Measurements from ENCODE around the gene SPECC1. TPM values are rescaled to one million over a fixed set of nuclear protein-coding genes. Genes with fewer than 3 reads are reported as not detected.

Gene SPECC1
- total RNA-seq, 1 donor from 2014 or later, result 93.1 TPM

GRCh38 chr17:20218272-20218671 is 209.1 kb downstream of the SPECC1 start:
- Mint-ChIP-seq H3K4me3 (no peak overlapping the region), H3K9me3 (peaks cover 20% of the 10 kb centered on the region), H3K4me1 (peaks cover 37% of the 10 kb centered on the region), H3K27me3 (ENCODE audit: insufficient read depth, low read depth) (no peaks in the 10 kb centered on the region), H3K27ac (no peak overlapping the region), H3K36me3 (peaks cover 27% of the 10 kb centered on the region)
- H3K36me3 ChIP-seq, result no peaks in the 10 kb centered on the region
- peak overlapping the region; percentile 37 for H3K4me2 ChIP-seq
- DNase-seq (ENCODE audit: low spot score), result peak; percentile 64
- H3K9me3 ChIP-seq (ENCODE audit: low read depth), result no peaks in the 10 kb centered on the region
- H3F3A ChIP-seq (ENCODE audit: low read depth), result peaks cover 20% of the 10 kb centered on the region
- H3K9ac ChIP-seq, result no peak overlapping the region
- no peak overlapping the region for H3K4me3 ChIP-seq
- peaks cover 20% of the 10 kb centered on the region for H4K20me1 ChIP-seq (ENCODE audit: low read depth)
- TF ChIP-seq CTCF (IDR thresholded peaks at IDR 0.05), result no peak
- TF ChIP-seq EZH2phosphoT487 (IDR thresholded peaks at IDR 0.05), result no peak
- TF ChIP-seq EZH2 (IDR thresholded peaks at IDR 0.05), result no peak
- peak overlapping the region; percentile 48 for H3K27ac ChIP-seq
- H3K4me1 ChIP-seq, result peaks cover 17% of the 10 kb centered on the region
- H3K79me2 ChIP-seq (ENCODE audit: low read depth), result peaks cover 42% of the 10 kb centered on the region
- no peak overlapping the region for H2AFZ ChIP-seq (replicated peaks)
- no peaks in the 10 kb centered on the region for H3K27me3 ChIP-seq

GRCh38 chr17:20223808-20224328 is 214.7 kb downstream of the SPECC1 start:
- peak overlapping the region; percentile 72 for H3K27ac Mint-ChIP-seq
- Histone ChIP-seq H2AFZ (replicated peaks) (no peak overlapping the region), H4K20me1 (ENCODE audit: low read depth) (no peaks in the 10 kb centered on the region), H3K36me3 (no peaks in the 10 kb centered on the region), H3K27me3 (no peaks in the 10 kb centered on the region), H3K4me3 (no peak overlapping the region), H3F3A (ENCODE audit: low read depth) (no peaks in the 10 kb centered on the region), H3K27ac (no peak overlapping the region), H3K79me2 (ENCODE audit: low read depth) (peaks cover 45% of the 10 kb centered on the region), H3K4me2 (no peak overlapping the region), H3K4me1 (peaks cover under 1% of the 10 kb centered on the region), H3K9me3 (ENCODE audit: low read depth) (no peaks in the 10 kb centered on the region), H3K9ac (no peak overlapping the region)
- no peak for TF ChIP-seq EZH2phosphoT487 (IDR thresholded peaks at IDR 0.05)
- TF ChIP-seq CTCF (IDR thresholded peaks at IDR 0.05), result peak; percentile 5
- H3K36me3 Mint-ChIP-seq, result peaks cover 40% of the 10 kb centered on the region
- DNase-seq (ENCODE audit: low spot score), result no peak
- H3K4me1 Mint-ChIP-seq, result peaks cover 40% of the 10 kb centered on the region
- peaks cover 20% of the 10 kb centered on the region for H3K9me3 Mint-ChIP-seq
- H3K4me3 Mint-ChIP-seq, result no peak overlapping the region
- peaks cover 5% of the 10 kb centered on the region for H3K27me3 Mint-ChIP-seq (ENCODE audit: insufficient read depth, low read depth)

DNA sequence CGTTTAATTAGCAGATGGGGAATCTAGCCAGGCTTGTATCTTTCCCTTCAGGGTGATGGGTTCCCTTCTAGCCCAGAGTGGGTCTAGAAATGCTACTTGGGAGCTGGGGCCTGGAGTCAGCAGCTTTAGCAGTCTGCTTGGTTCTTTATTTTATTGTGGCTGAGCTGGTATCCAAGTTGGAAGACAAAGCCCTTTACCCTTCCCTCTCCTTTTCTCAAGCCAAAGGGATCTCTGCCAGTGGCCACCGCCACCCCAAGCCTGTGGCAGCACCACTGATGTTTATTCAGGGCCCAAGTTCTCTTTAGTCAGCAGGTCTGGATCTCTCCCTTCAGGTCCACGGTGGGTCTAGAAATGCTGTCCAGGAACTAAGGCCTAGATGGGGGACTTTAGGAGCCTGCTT is 215.2 kb downstream of the SPECC1 start:
- Mint-ChIP-seq H3K9me3 (peaks cover 20% of the 10 kb centered on the region), H3K27me3 (ENCODE audit: insufficient read depth, low read depth) (peaks cover 5% of the 10 kb centered on the region), H3K4me3 (no peak overlapping the region), H3K27ac (no peak overlapping the region), H3K36me3 (peaks cover 43% of the 10 kb centered on the region), H3K4me1 (peaks cover 38% of the 10 kb centered on the region)
- DNase-seq (ENCODE audit: low spot score), result no peak
- Histone ChIP-seq H4K20me1 (ENCODE audit: low read depth) (no peaks in the 10 kb centered on the region), H3K36me3 (no peaks in the 10 kb centered on the region), H3K27ac (no peak overlapping the region), H3K4me3 (no peak overlapping the region), H3K9ac (no peak overlapping the region), H2AFZ (replicated peaks) (no peak overlapping the region), H3K9me3 (ENCODE audit: low read depth) (no peaks in the 10 kb centered on the region), H3K79me2 (ENCODE audit: low read depth) (peaks cover 40% of the 10 kb centered on the region), H3K4me2 (no peak overlapping the region), H3F3A (ENCODE audit: low read depth) (no peaks in the 10 kb centered on the region), H3K4me1 (no peaks in the 10 kb centered on the region), H3K27me3 (no peaks in the 10 kb centered on the region)
- TF ChIP-seq EZH2 (IDR thresholded peaks at IDR 0.05) (no peak), CTCF (IDR thresholded peaks at IDR 0.05) (no peak), EZH2phosphoT487 (IDR thresholded peaks at IDR 0.05) (no peak)
